Smooth muscle cell (in vitro differentiated cells): Measurements from ENCODE around the gene APOL2. TPM values are rescaled to one million over a fixed set of nuclear protein-coding genes. Genes with fewer than 3 reads are reported as not detected.

Experiments used
- DNase-seq: peaks from one replicate; lab custom pipeline; 2025; ENCODE audit not compliant: unreplicated experiment; lab: John Stamatoyannopoulos, UW
- H2AFZ ChIP-seq: fragments of 200-600 bp; sonication (generic); 2 replicates; pipeline ENCODE4 v1.6.0; 2016; ENCODE audit warnings: antibody characterized with exemption, low read depth, mild to moderate bottlenecking
- H3F3A ChIP-seq: fragments of 200-600 bp; sonication (generic); 2 replicates; pipeline ENCODE4 v1.6.0; 2017; ENCODE audit warnings: antibody characterized with exemption, low read depth
- H3K27ac ChIP-seq: fragments of 200-600 bp; sonication (generic); 2 replicates; pipeline ENCODE4 v1.5.1; 2016; ENCODE audit warnings: low read depth, mild to moderate bottlenecking
- H3K27me3 ChIP-seq: fragments of 200-600 bp; sonication (generic); 2 replicates; pipeline ENCODE4 v1.6.1; 2016; ENCODE audit warnings: low read depth, mild to moderate bottlenecking
- H3K36me3 ChIP-seq: fragments of 200-600 bp; sonication (generic); 2 replicates; pipeline ENCODE4 v1.5.1; 2016; ENCODE audit warnings: low read depth
- H3K4me1 ChIP-seq: fragments of 200-600 bp; sonication (generic); 2 replicates; pipeline ENCODE4 v1.5.1; 2016; ENCODE audit warnings: low read depth
- H3K4me2 ChIP-seq: fragments of 200-600 bp; sonication (generic); 2 replicates; pipeline ENCODE4 v1.6.0; 2016; ENCODE audit warnings: mild to moderate bottlenecking
- H3K4me3 ChIP-seq: fragments of 200-600 bp; sonication (generic); 2 replicates; pipeline ENCODE4 v1.5.1; 2016; ENCODE audit warnings: mild to moderate bottlenecking
- H3K79me2 ChIP-seq: fragments of 200-600 bp; sonication (generic); 2 replicates; pipeline ENCODE4 v1.6.0; 2016; ENCODE audit warnings: low read depth, mild to moderate bottlenecking
- H3K9ac ChIP-seq: fragments of 200-600 bp; sonication (generic); 2 replicates; pipeline ENCODE4 v1.6.0; 2016; ENCODE audit warnings: low read depth
- H3K9me3 ChIP-seq: fragments of 200-600 bp; sonication (generic); replicated peaks from 2 replicates; pipeline ENCODE4 v1.5.1; 2016; ENCODE audit warnings: low read depth
- H4K20me1 ChIP-seq: fragments of 200-600 bp; sonication (generic); 2 replicates; pipeline ENCODE4 v1.6.0; 2016; ENCODE audit warnings: low read depth
- CTCF ChIP-seq: fragments of 200-600 bp; sonication (generic); IDR thresholded peaks from 2 replicates; pipeline ENCODE4 v1.5.1; 2017; ENCODE audit warnings: borderline replicate concordance, mild to moderate bottlenecking, antibody characterized with exemption; ENCODE audit not compliant: insufficient read depth, poor library complexity, severe bottlenecking
- WGBS: methylation state at CpG from one replicate; pipeline ENCODE4 v1.1.7; 2016; ENCODE audit warnings: low lambda C conversion rate; 5-methylcytosine and 5-hydroxymethylcytosine counted together
- polyA plus RNA-seq: library from polyadenylated mRNA; unstranded; fragments of >200 nt; fragmentation: Nextera tagmentation; extraction: Ambion mirVana; gene quantifications from 2 replicates; pipeline ENCODE4 v1.2.1, GENCODE V29; 2016
- total RNA-seq: library from RNA; depleted of rRNA; stranded (reverse); fragments of >200 nt; gene quantifications from 2 replicates; pipeline ENCODE4 v1.2.3, GENCODE V29; 2014

APOL2 gene
- total and polyA plus RNA-seq, 2 experiments from 2014 or later, result 8.0 to 14.7 TPM

DNA sequence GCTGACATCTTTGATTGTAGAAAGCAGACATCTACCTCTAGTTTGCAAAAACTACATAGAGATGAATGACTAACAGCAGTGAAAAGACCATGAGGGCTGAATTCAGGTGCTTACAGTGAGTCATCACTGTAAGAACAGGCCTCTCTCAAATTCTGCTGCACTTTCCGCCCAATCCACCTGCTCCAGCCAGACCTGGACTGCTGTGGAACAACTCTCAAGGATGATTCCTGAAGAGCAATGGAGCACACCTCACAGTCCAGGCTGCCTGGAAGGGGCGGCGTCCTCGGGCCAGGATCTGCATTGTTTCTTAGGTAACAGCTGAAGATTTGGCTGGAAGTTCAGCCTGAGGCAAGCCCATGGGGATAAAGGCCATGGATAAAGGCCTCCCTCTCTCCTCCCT, 15.1 kb downstream of the APOL2 start:
- Histone ChIP-seq H2AFZ (no peak overlapping the region), H3K4me2 (no peak overlapping the region), H3K4me3 (no peak overlapping the region), H3K9me3 (no peaks in the 10 kb centered on the region), H3K79me2 (no peaks in the 10 kb centered on the region), H3K27me3 (no peaks in the 10 kb centered on the region), H4K20me1 (no peaks in the 10 kb centered on the region), H3K4me1 (peaks cover 10% of the 10 kb centered on the region), H3F3A (no peaks in the 10 kb centered on the region), H3K27ac (no peak overlapping the region), H3K9ac (no peak overlapping the region), H3K36me3 (no peaks in the 10 kb centered on the region)
- TF ChIP-seq CTCF, result no peak
- 97% methylated on average over 4 of the region's 4 CpGs for WGBS
- DNase-seq, result no peak

DNA sequence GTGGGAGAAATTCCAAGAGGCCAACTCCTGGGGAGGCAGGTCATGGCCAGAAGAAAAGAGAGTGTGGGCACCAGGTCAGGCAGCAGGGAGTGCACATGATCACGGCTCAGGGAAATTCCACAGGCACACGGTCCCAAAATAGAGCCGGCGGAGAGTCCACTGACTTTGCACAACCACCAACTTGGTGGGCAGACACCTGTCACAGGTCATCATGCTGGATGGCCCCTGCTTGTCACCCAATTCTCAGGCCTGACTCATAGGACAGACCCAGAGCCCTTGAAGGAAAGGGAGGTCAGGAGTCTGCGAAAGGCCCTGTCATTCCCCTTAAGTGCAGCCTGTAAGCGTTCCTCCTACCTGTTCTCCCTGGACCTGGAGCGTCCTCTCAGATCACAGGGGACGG, 15.8 kb downstream of the APOL2 start:
- H3K36me3 ChIP-seq, result no peaks in the 10 kb centered on the region
- no peak for TF ChIP-seq CTCF
- no peak overlapping the region for H3K4me3 ChIP-seq
- no peak overlapping the region for H2AFZ ChIP-seq
- no peak overlapping the region for H3K27ac ChIP-seq
- no peak overlapping the region for H3K4me2 ChIP-seq
- WGBS, result 91% methylated on average over 8 of the region's 8 CpGs
- H3K4me1 ChIP-seq, result peaks cover 10% of the 10 kb centered on the region
- no peaks in the 10 kb centered on the region for H3F3A ChIP-seq
- DNase-seq, result no peak
- H3K9ac ChIP-seq, result no peak overlapping the region
- H3K79me2 ChIP-seq, result no peaks in the 10 kb centered on the region
- no peaks in the 10 kb centered on the region for H4K20me1 ChIP-seq
- no peaks in the 10 kb centered on the region for H3K9me3 ChIP-seq
- H3K27me3 ChIP-seq, result no peaks in the 10 kb centered on the region

DNA sequence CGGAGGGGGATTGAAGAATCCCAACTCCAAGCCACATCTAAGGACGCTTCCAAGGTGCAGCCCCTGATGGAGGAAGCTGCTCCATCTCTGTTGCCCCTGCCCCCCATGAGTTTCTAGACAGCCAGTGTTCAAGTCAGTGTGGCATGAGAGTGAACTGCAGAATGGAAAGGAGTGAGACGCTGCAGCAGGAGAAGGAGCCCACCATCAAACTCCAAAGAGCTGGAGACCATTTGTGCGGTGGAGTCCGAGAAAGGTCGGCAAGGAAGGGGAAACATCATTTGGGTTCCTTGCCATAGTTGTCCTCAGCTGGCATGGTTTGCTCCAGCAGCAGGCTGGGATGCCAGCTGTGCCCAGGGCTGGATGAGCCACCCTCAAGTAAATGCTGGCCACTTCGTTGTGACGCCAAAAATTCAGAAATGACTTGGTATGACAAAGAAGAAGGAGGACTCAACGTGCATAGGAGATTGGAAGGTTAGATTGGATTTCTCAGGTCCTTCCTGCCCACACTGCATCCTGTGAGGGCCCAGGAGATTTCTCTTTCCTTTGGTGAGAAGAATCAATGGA, 16.4 kb downstream of the APOL2 start:
- H3F3A ChIP-seq, result no peaks in the 10 kb centered on the region
- H2AFZ ChIP-seq, result no peak overlapping the region
- no peaks in the 10 kb centered on the region for H3K36me3 ChIP-seq
- WGBS, result 95% methylated on average over 9 of the region's 9 CpGs
- H3K27me3 ChIP-seq, result no peaks in the 10 kb centered on the region
- no peak for TF ChIP-seq CTCF
- H3K4me1 ChIP-seq, result peaks cover 10% of the 10 kb centered on the region
- no peak overlapping the region for H3K27ac ChIP-seq
- DNase-seq, result no peak
- no peaks in the 10 kb centered on the region for H4K20me1 ChIP-seq
- H3K9me3 ChIP-seq, result no peaks in the 10 kb centered on the region
- H3K79me2 ChIP-seq, result no peaks in the 10 kb centered on the region
- H3K9ac ChIP-seq, result no peak overlapping the region
- H3K4me2 ChIP-seq, result no peak overlapping the region
- H3K4me3 ChIP-seq, result no peak overlapping the region
